HG03175 (cell line): ENCODE results near the gene SCD.
"Not testable (repeated sequence)": the region's sequence is repeated elsewhere in the genome, so short reads cannot be mapped to it uniquely, and the experiment has no call there.

ENCODE experiments used
- ATAC-seq: cut with Tn5 transposase; IDR thresholded peaks from one replicate; pipeline ENCODE4 v1.9.1; 2021; ENCODE audit warnings: mild to moderate bottlenecking, moderate library complexity; ENCODE audit not compliant: unreplicated experiment

SCD gene

DNA sequence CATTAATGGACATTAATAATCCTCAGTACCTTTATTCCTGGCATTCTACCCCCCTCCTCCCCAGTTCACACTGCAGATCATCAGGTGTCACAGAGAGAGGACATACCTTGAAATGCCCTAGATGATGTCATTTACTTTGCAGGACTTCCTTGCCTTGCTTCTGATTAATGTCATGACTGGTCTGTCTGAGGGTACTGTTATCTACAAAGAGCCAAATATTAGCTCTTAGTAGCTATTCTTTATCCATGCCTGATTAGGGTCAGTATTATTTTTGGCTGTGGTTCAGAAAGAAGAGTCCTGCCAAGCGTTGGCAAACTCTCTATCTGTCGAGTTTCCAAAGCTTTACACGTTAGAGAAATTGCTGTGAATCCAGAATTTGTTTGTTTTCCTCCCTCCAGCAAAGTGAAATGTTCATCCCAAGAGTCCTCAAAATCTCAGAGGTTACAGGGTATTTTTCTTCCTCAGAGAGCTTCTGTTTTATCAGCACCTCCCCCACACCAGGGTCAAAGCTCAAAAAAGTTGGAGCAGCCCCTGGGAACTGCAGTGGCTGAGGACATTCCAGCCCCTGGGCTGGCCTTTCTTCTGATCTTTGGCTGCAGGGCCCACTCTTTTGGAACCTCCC, 12.6 kb downstream of the SCD start:
- no peak for ATAC-seq

- no peak for ATAC-seq
Measured at GRCh38 chr10:100360234-100360633, 13.2 kb downstream of the SCD start.

DNA sequence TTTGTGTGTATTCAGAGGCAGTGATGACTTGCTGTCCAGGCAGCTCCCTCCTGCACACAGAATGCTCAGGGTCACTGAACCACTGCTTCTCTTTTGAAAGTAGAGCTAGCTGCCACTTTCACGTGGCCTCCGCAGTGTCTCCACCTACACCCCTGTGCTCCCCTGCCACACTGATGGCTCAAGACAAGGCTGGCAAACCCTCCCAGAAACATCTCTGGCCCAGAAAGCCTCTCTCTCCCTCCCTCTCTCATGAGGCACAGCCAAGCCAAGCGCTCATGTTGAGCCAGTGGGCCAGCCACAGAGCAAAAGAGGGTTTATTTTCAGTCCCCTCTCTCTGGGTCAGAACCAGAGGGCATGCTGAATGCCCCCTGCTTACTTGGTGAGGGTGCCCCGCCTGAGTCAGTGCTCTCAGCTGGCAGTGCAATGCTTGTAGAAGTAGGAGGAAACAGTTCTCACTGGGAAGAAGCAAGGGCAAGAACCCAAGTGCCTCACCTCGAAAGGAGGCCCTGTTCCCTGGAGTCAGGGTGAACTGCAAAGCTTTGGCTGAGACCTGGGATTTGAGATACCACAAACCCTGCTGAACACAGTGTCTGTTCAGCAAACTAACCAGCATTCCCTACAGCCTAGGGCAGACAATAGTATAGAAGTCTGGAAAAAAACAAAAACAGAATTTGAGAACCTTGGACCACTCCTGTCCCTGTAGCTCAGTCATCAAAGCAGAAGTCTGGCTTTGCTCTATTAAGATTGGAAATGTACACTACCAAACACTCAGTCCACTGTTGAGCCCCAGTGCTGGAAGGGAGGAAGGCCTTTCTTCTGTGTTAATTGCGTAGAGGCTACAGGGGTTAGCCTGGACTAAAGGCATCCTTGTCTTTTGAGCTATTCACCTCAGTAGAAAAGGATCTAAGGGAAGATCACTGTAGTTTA, 15.8 kb downstream of the SCD start:
- no peak for ATAC-seq

DNA sequence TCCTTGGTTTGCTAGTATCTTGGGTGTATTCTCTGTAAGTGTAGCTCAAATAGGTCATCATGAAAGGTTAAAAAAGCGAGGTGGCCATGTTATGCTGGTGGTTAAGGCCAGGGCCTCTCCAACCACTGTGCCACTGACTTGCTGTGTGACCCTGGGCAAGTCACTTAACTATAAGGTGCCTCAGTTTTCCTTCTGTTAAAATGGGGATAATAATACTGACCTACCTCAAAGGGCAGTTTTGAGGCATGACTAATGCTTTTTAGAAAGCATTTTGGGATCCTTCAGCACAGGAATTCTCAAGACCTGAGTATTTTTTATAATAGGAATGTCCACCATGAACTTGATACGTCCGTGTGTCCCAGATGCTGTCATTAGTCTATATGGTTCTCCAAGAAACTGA, 17.1 kb downstream of the SCD start:
- no peak for ATAC-seq

- ATAC-seq: no peak
Measured at GRCh38 chr10:100364735-100365391, 17.8 kb downstream of the SCD start.

DNA sequence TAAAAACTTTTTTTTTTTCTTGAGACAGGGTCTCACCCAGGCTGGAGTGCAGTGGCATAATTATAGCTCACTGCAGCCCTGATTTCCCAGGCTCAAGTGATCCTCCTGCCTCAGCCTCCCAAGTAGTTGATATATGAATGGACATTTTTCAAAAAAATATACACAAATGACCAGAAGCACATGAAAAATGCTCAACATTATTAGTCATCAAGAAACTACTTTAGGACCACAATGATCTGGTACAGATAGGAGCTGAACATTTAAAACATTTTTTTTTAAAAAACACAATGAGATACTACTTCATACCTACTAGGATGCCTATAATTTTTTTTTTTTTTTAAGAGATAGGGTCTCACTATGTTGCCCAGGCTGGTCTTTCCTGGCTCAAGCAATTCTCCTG, 21.7 kb downstream of the SCD start:
- ATAC-seq: no peak

GRCh38 chr10:100370714-100371481, 23.9 kb downstream of the SCD start:
- ATAC-seq: no peak

DNA sequence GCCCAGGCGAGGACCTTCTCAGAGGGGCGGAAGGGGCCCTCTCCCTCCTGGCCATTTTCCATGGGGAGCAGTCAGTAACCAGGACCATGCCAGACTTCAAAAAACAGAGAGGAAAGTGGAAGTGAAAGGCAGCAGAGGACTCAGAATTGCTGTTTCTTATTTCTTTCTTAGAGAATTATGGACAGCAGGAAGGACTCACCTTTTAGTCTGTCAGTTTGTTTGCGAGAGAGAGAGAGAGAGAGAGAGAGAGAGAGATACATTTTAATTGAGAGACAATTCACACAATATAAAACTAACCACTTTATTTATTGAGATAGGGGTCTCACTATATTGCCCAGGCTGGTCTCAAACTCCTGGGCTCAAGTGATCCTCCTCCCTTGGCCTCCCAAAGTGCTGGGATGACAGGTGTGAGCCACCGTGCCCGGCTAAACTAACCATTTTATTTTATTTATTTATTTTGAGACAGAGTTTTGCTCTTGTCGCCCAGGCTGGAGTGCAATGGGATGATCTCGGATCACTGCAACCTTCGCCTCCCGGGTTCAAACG, 24.5 kb downstream of the SCD start:
- no peak for ATAC-seq

- no peak for ATAC-seq
Measured at GRCh38 chr10:100372415-100373297, 25.6 kb downstream of the SCD start.

DNA sequence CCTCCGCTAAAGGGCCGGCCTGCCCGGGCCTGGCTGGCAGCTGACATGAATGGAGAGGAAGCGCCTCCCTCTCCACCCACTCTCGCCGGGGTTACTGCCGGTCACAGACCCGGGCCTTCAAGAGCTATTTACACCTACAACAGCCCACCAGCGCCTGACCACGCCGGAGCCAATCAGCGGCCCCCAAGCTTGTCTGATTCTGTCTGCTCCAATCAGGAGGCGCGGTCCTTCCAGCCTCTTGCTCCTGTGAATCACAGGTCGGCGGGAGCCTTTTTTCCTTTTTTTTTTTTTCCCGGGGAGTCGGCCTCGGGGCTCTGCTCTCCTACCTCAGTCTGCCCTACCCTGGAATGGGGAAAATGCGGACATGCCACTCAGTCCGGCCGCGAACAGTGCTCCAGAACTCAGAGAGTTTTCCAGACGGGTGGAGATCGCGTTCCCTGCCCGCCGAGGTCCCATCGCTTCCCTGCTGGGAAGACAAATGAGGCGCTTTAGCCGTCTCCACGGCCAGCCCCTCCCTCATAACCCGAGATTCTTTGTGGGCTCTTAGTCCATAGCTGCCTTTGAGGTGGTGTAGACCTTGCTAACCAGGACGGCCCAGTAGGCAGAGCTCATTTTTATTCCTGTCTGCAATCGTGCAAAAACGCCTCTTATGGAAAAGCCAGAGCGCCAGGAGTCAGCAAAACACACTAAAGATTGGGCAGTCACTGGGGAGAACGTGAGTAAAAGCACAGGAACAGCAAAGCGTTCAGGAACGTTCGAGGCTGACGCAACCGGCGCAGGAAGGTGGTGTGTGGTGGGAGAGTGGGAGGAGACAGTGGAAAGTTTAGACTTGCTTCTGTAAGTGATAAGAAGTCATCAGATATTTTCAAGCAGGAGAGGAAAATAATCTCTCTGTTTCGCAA, 26.5 kb downstream of the SCD start:
- peak; percentile 96 for ATAC-seq

DNA sequence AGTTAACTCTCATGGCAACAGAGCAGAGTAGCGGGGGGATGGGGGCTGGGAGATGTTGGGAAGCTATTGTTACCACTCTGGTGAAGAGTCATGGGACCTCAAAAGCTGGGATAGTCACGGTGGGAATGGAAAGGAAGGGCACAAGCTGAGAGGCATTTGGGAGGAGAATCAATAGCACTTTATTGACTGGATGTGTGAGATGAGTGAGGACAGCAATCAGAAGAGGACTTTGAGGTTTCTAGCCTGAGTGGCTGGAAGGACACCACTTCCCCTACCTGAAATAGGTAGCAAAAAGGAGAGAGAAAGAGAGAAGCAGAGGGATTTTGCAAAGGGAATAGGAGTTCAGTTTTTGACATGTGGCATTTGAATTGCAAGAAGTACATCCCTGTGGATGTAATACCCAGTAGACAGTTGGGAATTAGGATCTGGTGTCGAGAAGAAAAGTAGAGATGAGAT, 27.2 kb downstream of the SCD start:
- ATAC-seq: no peak

DNA sequence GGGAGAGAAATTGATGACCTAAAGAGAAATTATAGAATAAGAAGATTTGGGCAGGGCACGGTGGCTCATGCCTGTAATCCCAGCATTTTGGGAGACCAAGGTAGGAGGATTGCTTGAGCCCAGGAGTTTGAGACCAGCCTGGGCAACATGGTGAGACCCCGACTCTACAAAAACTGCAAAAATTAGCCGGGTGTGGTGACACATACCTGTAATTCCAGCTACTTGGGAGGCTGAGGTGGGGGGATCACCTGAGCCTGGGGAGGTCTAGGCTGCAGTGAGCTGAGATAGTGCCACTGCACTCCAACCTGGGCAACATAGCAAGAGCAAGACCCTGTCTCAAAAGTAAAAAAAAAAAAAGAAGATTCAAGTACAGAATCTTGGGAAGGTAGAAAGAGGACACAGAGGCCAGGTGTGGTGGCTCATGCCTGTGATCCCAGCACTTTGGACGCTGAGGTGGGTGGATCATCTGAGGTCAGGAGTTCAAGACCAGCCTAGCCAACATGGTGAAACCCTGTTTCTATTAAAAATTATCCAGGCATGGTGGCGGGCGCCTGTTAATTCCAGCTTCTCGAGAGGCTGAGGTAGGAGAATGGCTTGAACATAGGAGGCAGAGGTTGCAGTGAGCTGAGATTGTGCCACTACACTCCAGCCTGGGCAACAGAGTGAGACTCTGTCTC, 27.8 kb downstream of the SCD start:
- not testable (repeated sequence) for ATAC-seq

- not testable (repeated sequence) for ATAC-seq
Measured at GRCh38 chr10:100376656-100377055, 29.6 kb downstream of the SCD start.

GRCh38 chr10:100377830-100378229, 30.8 kb downstream of the SCD start:
- ATAC-seq: no peak

- no peak for ATAC-seq
Measured at GRCh38 chr10:100380400-100380799, 33.4 kb downstream of the SCD start.

DNA sequence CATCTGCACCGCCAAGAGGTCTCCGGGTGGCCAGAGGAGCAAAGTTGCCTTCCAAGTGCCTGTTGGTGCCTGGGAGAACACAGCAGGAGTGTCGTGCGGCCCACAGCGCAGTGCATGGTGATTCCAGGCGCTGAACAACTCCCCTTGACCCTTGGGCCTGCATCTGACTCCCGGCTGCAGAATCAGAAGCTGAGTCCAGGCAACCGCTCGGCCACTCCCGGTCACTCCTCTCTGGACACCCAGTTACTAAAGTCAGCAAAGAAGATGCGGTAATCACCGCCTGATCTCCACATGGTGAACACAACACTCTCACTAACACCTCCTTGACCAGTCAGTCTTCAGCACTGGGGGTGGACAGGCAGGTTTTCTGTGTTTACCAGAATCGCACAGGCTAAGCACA, 35.5 kb downstream of the SCD start:
- no peak for ATAC-seq

DNA sequence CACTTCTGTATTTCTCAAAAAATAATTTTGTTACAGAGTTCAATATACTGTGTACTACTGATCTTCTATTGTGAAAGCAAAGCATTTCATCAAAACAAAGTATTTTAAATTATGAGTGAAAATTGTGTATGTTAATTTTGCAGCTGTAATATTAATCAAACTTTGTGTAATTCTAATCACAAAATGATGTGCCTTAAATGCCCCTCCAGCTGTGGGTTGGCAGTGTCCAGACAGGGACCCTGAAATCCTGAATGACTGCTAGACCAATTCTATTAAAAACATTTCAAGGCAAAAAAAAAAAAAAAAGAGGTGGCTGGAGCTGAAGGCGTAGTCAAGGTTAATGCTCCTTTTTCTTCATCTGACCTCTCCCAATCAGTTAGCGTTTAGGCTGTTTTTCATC, 36.2 kb downstream of the SCD start:
- ATAC-seq: no peak
